GM21786 (cell line): ENCODE data around the gene FBXW8.

Experiments
- ATAC-seq: cut with Tn5 transposase; IDR thresholded peaks from one replicate; pipeline ENCODE4 v1.9.1; 2021; ENCODE audit not compliant: unreplicated experiment

The FBXW8 gene

GRCh38 chr12:116954710-116955381 lies 44.1 kb downstream of the FBXW8 start:
- ATAC-seq: no peak

GRCh38 chr12:116955382-116956021 lies 44.8 kb downstream of the FBXW8 start:
- ATAC-seq: no peak

GRCh38 chr12:116958402-116959197 lies 47.9 kb downstream of the FBXW8 start:
- no peak for ATAC-seq

GRCh38 chr12:116959198-116959460 lies 48.4 kb downstream of the FBXW8 start:
- no peak for ATAC-seq

DNA sequence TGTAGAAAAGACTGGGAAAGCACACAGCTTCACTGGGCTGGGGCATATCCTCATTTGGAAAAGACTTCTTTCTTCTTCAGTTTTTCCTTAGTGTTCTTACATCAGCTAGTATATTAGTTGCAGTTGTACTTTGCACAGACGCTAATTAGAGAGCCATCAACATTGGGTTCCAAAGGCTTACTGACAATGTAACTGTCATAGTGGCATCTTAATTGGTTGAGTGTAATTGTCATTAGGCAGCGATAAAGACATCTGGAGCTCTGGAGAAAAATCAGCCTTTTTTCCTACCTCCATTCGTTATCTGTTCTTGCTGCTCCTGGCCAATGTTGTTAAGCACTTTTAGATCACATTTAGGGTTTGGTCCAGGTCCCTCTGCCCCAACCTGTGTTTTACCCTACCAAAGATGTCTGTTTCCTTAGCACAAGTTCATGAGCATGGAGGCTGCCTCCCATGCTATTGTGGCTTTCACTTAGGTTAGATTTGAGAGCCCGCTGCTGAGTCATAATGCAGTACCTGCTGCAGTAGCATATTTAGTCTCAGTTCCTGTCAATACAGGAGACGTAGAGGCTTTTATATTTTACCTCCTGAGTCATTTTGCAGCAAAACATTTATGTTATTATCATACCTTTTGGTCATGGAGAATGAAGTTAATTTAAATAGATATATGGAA lies 49.2 kb downstream of the FBXW8 start:
- peak; percentile 98 for ATAC-seq

GRCh38 chr12:116962197-116962596 lies 51.4 kb downstream of the FBXW8 start:
- no peak for ATAC-seq

- no peak for ATAC-seq
Observed at GRCh38 chr12:116962783-116963356, 52.1 kb downstream of the FBXW8 start.

GRCh38 chr12:116964054-116965050 lies 53.6 kb downstream of the FBXW8 start:
- ATAC-seq: no peak

GRCh38 chr12:116968986-116969385 lies 58.2 kb downstream of the FBXW8 start:
- no peak for ATAC-seq

- no peak for ATAC-seq
Observed at GRCh38 chr12:116969615-116970585, 59.1 kb downstream of the FBXW8 start.

GRCh38 chr12:116971222-116971621 lies 60.5 kb downstream of the FBXW8 start:
- no peak for ATAC-seq

DNA sequence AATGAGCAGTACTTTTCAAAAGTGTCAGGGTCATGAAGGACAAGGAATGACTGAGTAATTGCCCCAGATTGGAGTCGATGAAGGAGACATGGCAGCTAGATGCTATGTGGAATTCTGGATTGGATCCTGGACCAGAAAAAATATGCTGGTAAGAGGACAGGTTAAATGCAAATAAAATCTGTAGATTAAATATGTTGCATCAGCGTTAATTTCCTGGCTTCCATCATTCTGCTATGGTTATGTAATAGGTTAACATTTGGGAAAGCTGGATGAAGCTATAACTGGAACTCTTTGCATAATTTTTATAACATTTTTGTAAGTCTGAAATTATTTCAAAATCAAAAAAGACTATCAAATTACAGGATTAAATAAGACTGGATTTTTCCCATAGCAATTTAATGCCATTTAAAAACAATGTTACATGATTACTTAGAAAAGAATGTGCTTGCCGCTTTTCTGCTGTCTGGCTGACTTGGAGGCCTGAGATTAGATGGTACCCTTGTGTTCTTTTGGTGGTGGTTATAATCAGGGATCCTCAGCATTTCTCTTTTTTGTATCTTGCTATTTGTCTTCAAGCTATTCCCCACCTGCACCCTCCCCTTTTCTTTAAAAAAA lies 65.1 kb downstream of the FBXW8 start:
- ATAC-seq: no peak

DNA sequence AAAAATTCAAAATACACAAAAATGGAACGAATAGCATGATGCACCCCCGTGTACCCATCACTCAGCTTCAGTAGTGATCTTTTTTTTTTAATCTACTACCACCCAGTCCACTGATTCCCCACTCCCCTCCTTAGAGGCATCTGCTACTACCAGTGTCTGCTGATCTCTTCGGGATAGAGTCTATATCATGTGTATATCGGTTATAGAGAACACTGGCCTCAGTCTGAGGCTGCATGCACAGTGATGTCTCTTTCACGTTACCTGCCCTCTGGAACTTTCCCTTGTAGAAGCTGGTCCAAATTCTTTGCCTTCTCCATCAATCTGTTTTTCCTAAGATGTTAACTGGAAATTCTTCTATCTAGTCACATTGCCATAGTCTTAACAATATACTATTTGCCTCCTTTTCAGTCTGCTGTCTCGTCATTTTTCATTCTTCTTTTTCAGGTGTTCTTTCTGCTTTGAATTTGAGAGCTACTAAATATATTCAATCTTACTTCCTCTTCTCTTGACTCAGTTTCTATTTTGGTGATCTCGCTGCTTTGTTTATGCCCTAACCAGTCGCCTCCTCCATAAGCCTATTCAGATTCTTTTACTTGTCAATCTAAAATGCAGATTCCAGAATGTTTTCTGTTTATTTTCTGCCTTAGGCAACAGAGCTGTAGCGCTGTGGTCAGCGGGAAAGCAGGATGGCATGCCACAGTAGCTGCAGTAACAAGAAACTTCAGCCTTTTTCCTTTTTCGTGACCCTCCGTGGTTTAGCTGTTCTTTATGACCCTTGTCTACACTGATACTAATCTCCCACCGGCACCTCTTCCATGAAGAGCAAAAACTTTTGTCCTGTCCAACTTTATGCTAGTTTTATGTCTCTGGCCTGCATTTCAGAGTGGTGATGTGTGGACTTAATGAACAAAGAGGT lies 67.0 kb downstream of the FBXW8 start:
- peak; percentile 47 for ATAC-seq

- ATAC-seq: no peak
Observed at GRCh38 chr12:116978791-116979508, 68.2 kb downstream of the FBXW8 start.

DNA sequence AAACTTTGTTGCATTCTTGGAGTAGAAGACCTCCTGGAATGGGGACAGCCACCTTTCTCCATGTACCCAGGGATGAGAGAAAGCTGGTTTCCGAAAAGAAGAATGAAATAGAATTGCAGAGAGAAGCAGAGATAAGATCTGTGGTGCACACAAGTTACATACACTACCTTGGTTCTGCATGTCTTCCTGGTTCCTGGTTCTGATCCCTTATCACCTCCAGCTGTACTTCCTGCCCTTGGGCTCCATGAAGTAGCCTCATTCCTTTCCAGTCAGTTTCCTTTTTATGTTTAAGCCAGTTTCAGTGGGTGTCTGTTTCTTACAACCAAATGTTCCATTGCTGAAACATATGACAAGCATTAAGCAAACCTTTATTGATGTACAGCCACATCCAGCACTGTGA lies 69.3 kb downstream of the FBXW8 start:
- no peak for ATAC-seq

DNA sequence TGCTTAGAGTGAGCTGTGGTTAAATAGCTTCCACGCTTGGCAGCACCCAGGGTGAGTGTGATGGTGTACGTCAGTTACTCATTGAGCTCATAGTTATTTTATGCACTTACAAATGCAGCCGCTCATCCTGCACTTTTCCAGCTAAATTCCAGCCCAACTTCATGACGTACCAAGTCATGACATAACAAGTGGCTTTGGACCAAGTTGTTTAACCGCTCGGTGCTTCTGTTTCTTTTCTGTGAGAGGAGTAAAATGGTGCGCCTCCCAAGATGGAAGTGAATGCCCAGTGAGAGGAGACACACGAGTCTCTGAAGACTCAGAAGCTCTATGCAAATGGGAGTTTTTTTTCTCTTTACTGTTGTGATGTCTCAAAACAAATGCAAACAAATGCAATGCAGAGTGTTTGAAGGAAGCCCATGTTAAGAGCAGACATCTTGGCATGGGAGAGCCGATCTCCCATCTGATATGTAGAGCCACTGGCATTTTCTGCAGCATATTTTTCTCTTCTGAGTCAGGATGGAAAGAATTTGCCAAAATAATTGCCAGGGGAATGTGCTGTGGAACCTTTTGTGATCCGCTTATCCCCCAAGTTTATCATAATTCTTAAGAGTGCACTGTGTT lies 72.2 kb downstream of the FBXW8 start:
- no peak for ATAC-seq
